NCI-H2196 (cell line): ENCODE results near the gene SPEF2.

Experiments used
- DNase-seq: peaks from one replicate; lab custom pipeline; 2025; ENCODE audit not compliant: unreplicated experiment; lab: John Stamatoyannopoulos, UW

Gene SPEF2

GRCh38 chr5:35698047-35698808 is 80.6 kb downstream of the SPEF2 start:
- DNase-seq = no peak

GRCh38 chr5:35707659-35708058 is 90.0 kb downstream of the SPEF2 start:
- DNase-seq = no peak

GRCh38 chr5:35709688-35710087 is 92.0 kb downstream of the SPEF2 start:
- DNase-seq = no peak

- DNase-seq = no peak
Observed at GRCh38 chr5:35717718-35718117, 100.1 kb downstream of the SPEF2 start.

DNA sequence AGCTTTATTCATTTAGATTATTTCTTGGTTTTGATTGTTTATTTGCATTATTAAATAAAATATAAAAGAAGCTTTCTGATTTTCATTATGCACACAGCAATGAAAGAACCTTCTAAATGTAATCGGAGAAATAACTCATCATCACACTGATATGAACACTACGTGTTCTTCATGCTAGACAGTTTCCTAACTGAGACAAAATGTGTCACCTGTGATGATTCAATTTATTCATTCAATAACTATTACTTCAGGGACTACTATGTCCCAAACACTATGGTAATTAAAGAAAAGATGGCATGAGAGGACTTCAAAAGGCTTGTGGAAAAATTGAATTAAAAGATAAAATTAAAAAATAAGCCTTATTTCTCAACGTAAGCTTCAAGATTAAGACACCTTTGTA is 118.1 kb downstream of the SPEF2 start:
- DNase-seq = no peak

DNA sequence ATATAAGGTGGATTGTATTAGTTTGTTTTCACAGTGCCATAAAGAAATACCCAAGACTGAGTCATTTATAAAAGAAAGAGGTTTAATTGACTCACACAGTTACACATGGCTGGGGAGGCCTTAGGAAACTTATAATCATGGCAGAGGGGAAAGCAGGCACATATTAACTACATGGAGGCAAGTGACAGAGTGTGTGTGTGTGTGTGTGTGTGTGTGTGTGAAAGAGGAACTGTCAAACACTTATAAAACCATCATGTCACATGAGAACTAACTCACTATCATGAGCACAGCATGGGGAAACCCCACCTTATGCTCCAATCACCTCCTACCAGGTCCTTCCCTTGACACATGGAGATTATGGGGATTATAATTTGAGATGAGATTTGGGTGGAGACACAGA is 118.6 kb downstream of the SPEF2 start:
- no peak for DNase-seq

GRCh38 chr5:35741126-35741716 is 123.6 kb downstream of the SPEF2 start:
- no peak for DNase-seq

DNA sequence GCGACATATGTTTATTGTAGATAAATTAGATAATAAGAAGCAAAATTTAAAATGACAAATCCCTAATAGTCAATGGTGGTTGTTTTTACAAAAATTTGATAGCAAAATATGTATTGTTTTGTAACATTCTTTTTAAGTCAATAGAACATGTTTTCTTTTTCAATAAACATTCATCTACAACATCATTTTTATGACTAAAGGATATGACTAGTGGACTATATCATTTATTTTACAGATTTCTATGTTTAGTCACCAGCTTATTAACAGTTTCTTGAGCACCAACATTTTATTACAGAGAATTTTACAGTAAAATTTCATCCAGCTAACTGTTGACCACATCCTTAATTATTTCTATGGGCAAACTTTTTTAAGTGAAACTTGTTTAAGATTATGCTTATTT is 124.3 kb downstream of the SPEF2 start:
- no peak for DNase-seq

GRCh38 chr5:35743644-35744043 is 126.0 kb downstream of the SPEF2 start:
- no peak for DNase-seq

- DNase-seq = no peak
Observed at GRCh38 chr5:35745193-35745592, 127.5 kb downstream of the SPEF2 start.

GRCh38 chr5:35745660-35746059 is 128.0 kb downstream of the SPEF2 start:
- DNase-seq = no peak

GRCh38 chr5:35752012-35752411 is 134.3 kb downstream of the SPEF2 start:
- DNase-seq = no peak

- DNase-seq = no peak
Observed at GRCh38 chr5:35753500-35753899, 135.8 kb downstream of the SPEF2 start.

DNA sequence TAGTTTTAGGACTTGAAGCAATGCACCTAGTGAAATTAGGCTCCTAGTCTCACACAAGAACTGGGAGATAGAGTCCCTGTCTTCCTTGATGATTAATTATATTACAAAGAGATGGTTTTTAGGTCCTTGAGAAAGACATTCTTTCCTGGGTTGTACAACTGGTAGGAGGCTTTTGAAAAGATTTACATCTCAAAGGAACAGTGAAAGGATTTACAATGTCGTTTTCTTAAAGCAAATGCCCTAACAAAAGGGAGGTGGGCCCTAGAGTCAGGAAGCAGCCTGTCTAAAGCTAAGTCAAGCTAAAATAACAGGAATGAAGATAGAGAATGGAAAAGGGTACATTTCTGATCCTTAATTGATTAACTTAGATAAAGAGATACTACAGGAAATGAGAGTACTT is 136.8 kb downstream of the SPEF2 start:
- no peak for DNase-seq

DNA sequence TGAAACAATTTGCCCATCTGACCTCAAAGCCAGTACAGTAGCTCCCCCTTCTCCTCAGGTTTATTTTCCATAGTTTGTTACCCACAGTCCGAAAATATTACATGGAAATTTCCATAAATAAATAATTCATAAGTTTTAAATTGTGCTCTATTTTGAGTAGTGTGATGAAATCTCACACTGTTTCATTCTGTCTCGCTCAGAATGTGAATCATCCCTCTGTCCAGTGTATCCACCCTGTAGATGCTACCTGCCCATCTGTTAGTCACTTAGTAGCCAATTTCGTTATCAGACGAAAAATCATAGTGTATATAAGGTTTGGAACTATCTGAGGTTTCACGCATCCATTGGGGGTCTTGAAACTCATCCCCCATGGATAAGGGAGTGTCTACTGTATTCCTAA is 138.3 kb downstream of the SPEF2 start:
- DNase-seq = no peak

GRCh38 chr5:35758151-35758724 is 140.6 kb downstream of the SPEF2 start:
- no peak for DNase-seq

GRCh38 chr5:35761541-35761940 is 143.9 kb downstream of the SPEF2 start:
- no peak for DNase-seq

DNA sequence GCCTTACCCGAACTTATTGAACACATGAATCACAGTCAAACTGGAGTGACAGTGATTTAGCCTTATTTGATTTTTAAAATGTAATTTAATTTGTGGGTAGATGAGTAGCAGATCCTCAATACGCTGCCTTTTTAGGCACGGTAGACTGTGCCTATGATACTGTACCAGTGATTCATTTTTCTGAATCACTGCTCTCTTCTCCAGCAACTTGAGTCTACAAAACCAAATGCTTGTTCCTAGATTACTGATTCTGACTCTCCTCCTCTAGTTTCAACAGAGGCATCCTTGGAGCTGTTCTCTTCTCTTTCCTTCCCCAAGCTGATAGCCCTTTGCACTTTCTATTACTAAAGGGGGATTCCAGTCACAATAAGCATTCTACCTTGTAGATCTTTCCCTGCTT is 144.7 kb downstream of the SPEF2 start:
- no peak for DNase-seq

- DNase-seq = no peak
Observed at GRCh38 chr5:35765921-35766320, 148.3 kb downstream of the SPEF2 start.

GRCh38 chr5:35771300-35771699 is 153.6 kb downstream of the SPEF2 start:
- DNase-seq = no peak

GRCh38 chr5:35771839-35772238 is 154.2 kb downstream of the SPEF2 start:
- DNase-seq = no peak

GRCh38 chr5:35773967-35774366 is 156.3 kb downstream of the SPEF2 start:
- DNase-seq = no peak

DNA sequence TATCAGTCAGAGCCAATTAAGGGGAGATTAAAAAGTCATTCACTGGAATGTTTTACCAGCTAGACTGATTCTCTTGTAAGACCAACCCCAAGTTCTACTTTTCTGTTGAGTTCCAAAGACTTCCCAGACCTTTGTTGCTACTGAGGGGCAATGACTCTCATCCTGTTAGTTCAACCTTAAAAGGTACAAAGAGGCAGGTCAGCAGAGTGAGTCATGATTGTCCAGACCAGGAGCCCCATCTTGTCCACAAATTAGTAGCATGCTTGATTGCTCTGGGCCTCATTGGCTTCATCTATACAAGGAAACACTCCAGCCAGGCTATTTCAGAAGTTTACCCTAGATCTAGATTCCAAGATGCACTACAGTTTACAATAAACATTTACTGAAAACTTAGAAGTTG is 159.1 kb downstream of the SPEF2 start:
- no peak for DNase-seq
